HG03442 (cell line): ENCODE measurements around the gene ABCC1.

ENCODE experiments used
- ATAC-seq: cut with Tn5 transposase; IDR thresholded peaks from one replicate; pipeline ENCODE4 v1.9.1; 2021; ENCODE audit warnings: mild to moderate bottlenecking, moderate library complexity; ENCODE audit not compliant: unreplicated experiment

The ABCC1 gene

GRCh38 chr16:16073891-16074881, 124.8 kb downstream of the ABCC1 start:
- no peak for ATAC-seq

GRCh38 chr16:16075488-16076422, 126.3 kb downstream of the ABCC1 start:
- no peak for ATAC-seq

DNA sequence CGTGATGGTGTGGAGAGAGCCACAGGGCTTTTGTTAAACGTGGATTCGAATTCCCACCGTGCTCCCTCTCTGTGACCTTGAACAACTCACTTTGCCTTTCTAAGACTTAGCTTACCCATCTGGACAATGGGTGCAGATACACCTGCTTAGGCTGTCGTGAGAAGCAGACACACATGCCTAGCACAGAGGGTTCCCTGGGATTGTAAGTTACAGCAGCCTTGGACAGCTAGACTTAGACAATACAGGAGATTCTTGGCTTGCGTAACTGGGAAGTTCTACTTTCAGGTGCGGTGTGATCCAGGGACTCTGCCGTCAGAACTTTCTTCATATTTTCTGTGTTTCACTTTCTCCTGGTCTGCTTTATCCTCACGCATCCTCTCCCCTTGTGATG, 127.0 kb downstream of the ABCC1 start:
- ATAC-seq: no peak

DNA sequence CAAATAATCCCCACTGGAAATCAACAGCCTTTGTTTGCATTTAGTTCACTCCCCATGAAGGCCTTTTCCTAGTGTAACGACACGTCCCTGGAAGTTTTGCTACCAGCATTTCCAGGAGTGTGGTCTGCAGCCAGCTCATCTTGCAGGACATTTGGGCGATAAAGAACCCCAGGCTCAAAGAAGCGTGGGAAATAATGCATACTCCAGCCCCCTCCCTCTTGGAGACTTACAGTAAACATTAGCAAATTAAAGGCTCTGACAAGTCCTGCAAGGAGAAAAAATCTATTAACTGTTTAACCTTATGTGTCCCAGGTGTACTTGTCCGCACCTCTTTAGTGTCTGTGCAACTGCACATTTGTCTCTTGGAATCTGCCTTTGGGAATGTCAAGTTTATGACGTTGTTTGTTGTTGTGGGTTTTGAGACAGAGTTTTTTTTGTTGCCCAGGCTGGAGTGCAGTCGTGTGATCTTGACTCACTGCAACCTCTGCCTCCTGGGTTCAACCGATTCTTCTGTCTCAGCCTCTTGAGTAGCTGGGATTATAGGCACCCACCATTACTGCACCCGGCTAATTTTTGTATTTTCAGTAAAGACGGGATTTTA, 131.1 kb downstream of the ABCC1 start:
- no peak for ATAC-seq

DNA sequence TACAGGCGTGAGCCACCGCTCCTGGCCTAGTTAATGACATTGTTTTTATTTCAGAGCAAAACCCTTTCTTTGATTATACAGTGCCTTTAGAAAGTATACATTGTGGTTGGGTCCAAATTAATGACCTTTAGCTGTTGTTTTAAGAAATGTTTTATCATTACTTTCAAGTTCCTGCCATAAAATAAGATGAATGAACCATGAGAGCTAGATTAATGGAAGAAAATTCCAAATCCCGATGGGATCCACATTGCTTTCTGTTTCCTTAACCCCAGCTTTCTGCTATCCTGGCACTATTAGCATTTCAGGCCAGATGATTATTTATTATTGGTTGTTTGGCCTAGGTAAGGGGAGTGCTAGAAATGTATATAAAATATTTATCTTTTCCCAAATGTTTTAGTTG, 131.7 kb downstream of the ABCC1 start:
- ATAC-seq: no peak

- no peak for ATAC-seq
Observed at GRCh38 chr16:16082255-16082654, 132.8 kb downstream of the ABCC1 start.

GRCh38 chr16:16083421-16084156, 134.2 kb downstream of the ABCC1 start:
- no peak for ATAC-seq

DNA sequence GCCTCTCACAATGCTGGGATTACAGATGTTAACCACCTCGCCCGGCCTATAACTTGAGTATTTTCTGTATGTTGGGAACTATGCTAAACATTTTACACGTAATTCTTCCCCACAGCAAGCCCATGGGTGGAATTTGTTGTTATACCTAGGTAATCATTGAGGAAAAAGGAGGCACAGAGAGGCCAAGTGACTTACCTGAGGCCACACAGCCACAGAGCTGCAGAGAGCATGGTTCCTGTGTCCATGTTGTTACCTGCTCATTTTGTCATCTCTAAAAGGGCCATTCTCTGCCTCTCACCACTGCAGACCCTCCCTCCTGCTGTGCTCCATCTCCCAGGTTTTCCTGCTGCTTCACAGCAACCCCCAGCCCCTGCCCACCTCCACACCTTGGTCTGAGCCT, 135.5 kb downstream of the ABCC1 start:
- no peak for ATAC-seq

GRCh38 chr16:16086653-16087446, 137.4 kb downstream of the ABCC1 start:
- ATAC-seq: no peak

- no peak for ATAC-seq
Observed at GRCh38 chr16:16090238-16090637, 140.8 kb downstream of the ABCC1 start.

DNA sequence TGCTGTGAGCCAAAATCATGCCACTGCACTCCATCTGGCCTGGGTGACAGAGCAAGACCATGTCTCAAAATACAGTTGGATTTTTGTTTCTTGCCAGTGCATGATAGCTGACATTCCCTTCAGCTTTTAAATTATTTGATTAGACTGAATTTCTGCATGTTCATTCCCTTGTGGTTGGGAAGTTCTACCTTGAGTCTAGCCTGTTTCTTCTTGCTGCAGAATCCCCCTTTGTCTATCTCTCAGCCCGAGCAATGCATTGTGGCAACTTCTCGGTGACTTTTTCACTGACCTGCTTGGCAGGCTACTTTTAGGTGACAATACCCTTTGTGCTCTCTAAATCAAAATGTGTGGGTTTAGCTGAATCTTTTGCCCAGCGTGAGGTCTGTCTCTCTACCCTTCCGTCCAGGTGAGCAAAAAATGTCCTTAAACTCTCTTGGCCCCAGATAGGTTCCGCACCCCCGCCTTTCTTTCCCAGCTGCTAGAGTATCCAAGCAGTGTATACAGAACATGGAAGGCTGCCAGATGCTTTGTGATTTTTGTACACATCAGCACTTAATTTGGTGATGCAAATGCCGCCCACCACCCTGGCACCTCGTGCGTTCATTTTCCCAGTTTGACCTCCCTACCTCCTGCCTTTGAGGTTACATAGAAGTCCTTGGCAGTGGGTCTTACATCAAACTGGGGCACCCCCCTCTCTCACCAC, 143.7 kb downstream of the ABCC1 start:
- no peak for ATAC-seq

DNA sequence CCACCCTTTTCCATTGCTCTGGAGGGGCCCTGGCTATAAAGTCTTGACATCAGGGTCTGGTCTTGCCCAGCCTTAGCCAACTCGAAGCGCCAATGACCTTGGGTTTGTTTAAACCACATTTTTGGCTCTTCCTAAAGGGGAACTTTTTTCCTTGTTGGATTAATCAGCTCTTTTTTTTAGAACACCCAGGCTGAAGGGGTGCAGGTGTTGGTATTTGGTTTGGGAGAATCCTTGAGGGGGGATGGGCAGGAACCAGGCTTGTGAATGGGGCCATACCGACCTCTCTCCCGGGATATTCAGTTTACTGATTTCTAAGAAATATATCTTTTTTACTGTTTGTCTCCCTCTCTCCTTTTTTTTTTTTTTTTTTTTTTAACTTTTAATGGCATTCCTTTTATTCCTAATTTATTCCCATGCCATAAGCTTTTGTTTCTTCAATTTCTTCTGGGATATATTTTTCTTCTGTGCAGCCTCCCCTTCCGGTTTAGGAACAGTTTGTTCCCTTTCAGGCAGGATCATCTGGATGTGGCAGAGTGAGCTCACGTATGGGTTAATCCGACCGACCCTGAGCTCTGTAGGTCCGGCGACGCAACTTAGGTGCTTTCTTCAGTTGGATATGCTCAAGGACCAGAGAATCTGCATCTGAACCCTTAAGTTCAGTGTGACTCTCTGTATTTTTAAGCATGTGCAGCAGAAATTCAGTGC, 144.4 kb downstream of the ABCC1 start:
- ATAC-seq: no peak

DNA sequence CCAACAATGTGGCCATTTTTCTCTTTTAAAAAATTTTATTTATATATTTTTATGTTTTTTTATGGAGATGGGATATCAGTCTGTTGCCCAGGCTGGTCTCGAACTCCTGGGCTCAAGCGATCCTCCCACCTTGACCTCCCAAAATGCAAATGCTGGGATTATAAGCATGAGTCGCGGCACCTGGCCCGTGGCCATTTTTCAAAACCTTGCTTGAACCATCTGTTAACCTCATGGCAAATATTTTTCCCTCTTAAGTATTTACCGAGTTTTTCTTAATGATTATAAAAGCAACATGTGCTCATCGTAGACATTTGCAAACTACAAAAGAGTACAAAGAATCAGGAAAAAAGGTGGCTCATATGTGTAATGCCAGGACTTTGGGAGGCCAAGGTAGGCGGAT, 146.2 kb downstream of the ABCC1 start:
- ATAC-seq: no peak

DNA sequence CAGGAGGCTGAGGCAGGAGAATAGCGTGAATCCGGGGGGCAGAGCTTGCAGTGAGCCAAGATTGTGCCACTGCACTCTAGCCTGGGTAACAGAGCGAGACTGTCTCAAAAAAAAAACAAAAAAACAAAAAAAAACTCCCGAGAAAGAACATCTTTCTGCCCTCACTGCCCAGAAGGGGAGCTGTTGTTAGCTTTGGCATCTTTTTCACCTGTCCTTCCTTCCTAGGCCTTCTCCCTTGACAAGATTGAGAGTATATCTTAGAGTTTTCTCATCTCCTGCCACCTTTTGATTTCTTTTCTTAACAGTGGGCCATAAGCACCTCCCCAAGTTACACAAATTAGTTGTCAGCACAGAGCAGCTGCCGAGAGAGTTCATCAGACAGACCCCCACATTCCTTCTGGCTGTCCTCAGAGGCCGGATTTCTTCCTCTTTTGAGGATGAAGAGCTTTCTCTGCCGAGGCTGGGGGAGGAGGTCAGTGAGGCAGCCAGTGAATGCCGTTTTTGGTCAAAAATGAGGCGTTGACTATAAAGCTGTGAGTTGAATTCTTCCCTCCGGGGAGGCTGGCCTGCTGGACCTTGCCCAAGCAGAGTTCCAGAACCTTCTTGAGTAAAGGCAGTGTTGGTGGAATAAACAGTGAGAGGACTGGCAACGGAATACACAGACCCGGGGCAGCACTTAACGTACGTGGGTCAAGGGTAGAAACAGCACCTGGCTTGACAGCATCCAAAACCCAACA, 146.9 kb downstream of the ABCC1 start:
- ATAC-seq: no peak

- ATAC-seq: no peak
Observed at GRCh38 chr16:16096858-16097213, 147.4 kb downstream of the ABCC1 start.

DNA sequence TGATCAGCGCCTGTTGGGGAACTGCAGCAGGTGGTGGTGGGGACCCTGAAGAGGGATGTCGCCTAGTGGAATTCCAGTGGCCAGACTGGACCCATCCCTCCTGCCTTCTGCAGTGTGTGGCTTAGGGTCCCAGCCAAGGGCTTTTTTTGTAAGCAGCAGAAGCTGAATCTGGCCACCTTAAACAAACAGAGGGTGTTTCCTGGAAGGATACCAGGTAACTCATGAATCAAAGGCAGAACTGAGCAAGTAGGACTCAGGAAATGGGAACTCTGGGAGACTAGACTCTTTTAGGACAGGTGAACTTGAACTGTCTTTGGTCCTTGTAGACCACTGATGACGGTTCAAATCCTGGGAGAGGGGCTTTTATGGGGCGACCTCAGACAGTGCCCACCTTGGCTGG, 149.9 kb downstream of the ABCC1 start:
- no peak for ATAC-seq

DNA sequence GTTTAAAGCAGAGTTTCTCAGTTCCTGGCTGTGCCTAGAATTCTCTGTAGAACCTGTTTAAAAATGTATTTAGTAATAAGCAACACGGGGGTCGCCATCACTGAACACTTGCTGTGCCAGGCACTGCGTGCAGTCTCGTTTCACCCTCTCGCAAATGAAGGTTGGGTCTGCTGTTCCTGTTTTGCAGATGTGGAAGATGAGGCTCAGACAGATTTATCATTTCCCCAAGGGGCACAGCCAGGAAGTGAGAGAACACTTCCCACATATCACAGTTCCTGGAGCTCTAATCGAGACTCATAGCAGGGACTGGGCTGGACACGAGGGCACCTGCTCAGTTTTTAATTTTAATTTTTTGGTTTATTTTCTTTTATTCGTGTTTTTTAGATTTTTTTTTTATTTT, 151.2 kb downstream of the ABCC1 start:
- ATAC-seq: no peak

DNA sequence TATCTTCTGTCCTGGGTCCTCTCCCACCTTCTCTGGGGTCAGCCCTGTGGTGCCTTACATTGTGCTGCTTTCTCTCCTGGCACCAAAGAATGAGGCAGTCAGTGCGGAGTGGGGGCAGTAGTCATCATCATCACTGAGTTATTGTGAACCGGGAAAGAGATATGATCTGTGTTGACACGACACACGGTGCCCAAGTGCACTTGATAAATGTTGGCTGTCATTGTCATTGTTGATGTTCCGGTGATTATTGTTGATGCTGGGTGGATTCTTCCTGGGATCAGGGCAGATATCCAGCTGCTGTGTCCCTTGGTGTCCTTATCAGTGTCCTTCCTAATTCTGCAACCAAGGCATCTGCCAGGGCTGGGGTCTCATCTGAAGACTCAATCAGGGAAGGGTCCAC, 152.2 kb downstream of the ABCC1 start:
- ATAC-seq: no peak
